H1 (cell line): Measurements from ENCODE around the gene ARHGEF26. TPM values are rescaled to one million over a fixed set of nuclear protein-coding genes. Genes with fewer than 3 reads are reported as not detected.

ENCODE experiments used
- CTCF ChIA-PET: fragments of 300-600 bp; sonication (Branson Sonifier 250); formaldehyde crosslinking; loops from one replicate; lab custom pipeline; 2021; ENCODE audit not compliant: partially characterized antibody; lab: Charles Lee
- POLR2A ChIA-PET: fragments of 300-600 bp; sonication (Branson Sonifier 250); formaldehyde crosslinking; loops from one replicate; lab custom pipeline; 2021; ENCODE audit warnings: inconsistent platforms; ENCODE audit not compliant: partially characterized antibody; lab: Charles Lee
- DNase-seq, 2 experiments: peaks; one replicate each; pipeline versions ENCODE4 v3.0.0 to v3.0.0-alpha.2; 2010 to 2022; ENCODE audit warnings: low spot score in 2 of 2, low read depth in 1 of 2, mixed read lengths in 1 of 2
- FAIRE-seq: peaks from 2 replicates; lab custom pipeline; 2011; peaks lifted over from hg19 to GRCh38; lab: Jason Lieb, UNC
- H2AFZ ChIP-seq: 2 replicates; pipeline ENCODE4 v1.8.1; 2012; ENCODE audit warnings: low read length, inconsistent platforms
- H2AK5ac ChIP-seq: 2 replicates; pipeline ENCODE4 v1.6.1; 2013; ENCODE audit warnings: low read depth, low read length
- H2BK120ac ChIP-seq: replicated peaks from 2 replicates; pipeline ENCODE3; 2013; ENCODE audit warnings: low read depth, low read length, inconsistent platforms
- H2BK12ac ChIP-seq: 2 replicates; pipeline ENCODE4 v1.6.1; 2013; ENCODE audit warnings: low read depth, low read length
- H2BK15ac ChIP-seq: 2 replicates; pipeline ENCODE4 v1.6.1; 2013; ENCODE audit warnings: low read length
- H2BK20ac ChIP-seq: 2 replicates; pipeline ENCODE4 v1.6.1; 2013; ENCODE audit warnings: low read length
- H2BK5ac ChIP-seq: 2 replicates; pipeline ENCODE4 v1.6.1; 2013; ENCODE audit warnings: low read depth, low read length
- H3K14ac ChIP-seq: 2 replicates; pipeline ENCODE4 v1.6.1; 2013; ENCODE audit warnings: inconsistent platforms; ENCODE audit not compliant: insufficient read length
- H3K18ac ChIP-seq: 2 replicates; pipeline ENCODE4 v1.6.1; 2013; ENCODE audit warnings: low read length; ENCODE audit errors: extremely low read depth
- H3K23ac ChIP-seq: 2 replicates; pipeline ENCODE4 v1.6.1; 2013; ENCODE audit warnings: inconsistent platforms; ENCODE audit not compliant: insufficient read length
- H3K23me2 ChIP-seq: 2 replicates; pipeline ENCODE4 v1.6.1; 2013; ENCODE audit warnings: low read depth, low read length
- H3K27ac ChIP-seq: 2 replicates; pipeline ENCODE4 v1.6.1; 2011; ENCODE audit warnings: low read depth, low read length, inconsistent platforms
- H3K27me3 ChIP-seq, 4 experiments: replicated peaks in 1 of 4; 1 replicate in 1 of 4; 2 replicates in 3 of 4; pipeline versions ENCODE4 v1.6.1 to v1.8.1; 2011 to 2013; ENCODE audit warnings: low read length in 3 of 4, mild to moderate bottlenecking in 3 of 4, inconsistent platforms in 2 of 4, mixed read lengths in 2 of 4, moderate library complexity in 1 of 4; ENCODE audit not compliant: control insufficient read depth in 3 of 4, insufficient read depth in 3 of 4; ENCODE audit errors: extremely low read depth in 1 of 4
- H3K36me3 ChIP-seq, 4 experiments: 2 replicates each; pipeline versions ENCODE4 v1.6.1 to v1.8.1; 2011 to 2013; ENCODE audit warnings: mild to moderate bottlenecking in 4 of 4, low read length in 3 of 4, moderate library complexity in 2 of 4, control low read depth in 1 of 4, inconsistent platforms in 1 of 4; ENCODE audit not compliant: insufficient read depth in 4 of 4, control insufficient read depth in 2 of 4
- H3K4ac ChIP-seq: replicated peaks from 2 replicates; pipeline ENCODE3; 2013; ENCODE audit warnings: low read length, low read depth, mixed read lengths, inconsistent platforms; ENCODE audit not compliant: insufficient read length
- H3K4me1 ChIP-seq, 4 experiments: replicated peaks in 1 of 4; 1 replicate in 1 of 4; 2 replicates in 3 of 4; pipeline versions ENCODE4 v1.6.1 to v1.8.1; 2011 to 2013; ENCODE audit warnings: low read length in 3 of 4, inconsistent platforms in 2 of 4, mixed read lengths in 1 of 4; ENCODE audit not compliant: insufficient read depth in 4 of 4, control insufficient read depth in 3 of 4
- H3K4me2 ChIP-seq, 2 experiments: 2 replicates each; pipeline versions ENCODE4 v1.6.1 to v1.8.1; 2011 to 2013; ENCODE audit warnings: low read depth in 2 of 2, low read length in 2 of 2, control low read depth in 1 of 2, inconsistent platforms in 1 of 2, mild to moderate bottlenecking in 1 of 2; ENCODE audit not compliant: insufficient read depth in 1 of 2
- H3K4me3 ChIP-seq, 4 experiments: fragments of 200-600, 300-600 bp in 1 of 4; sonication (generic), shearing (Covaris generic), sonication (Bioruptor Twin) in 1 of 4; 2 replicates each; pipeline versions ENCODE4 v1.5.1 to v1.8.1; 2011 to 2016; ENCODE audit warnings: low read length in 4 of 4, low read depth in 3 of 4, control low read depth in 2 of 4, inconsistent platforms in 2 of 4, mild to moderate bottlenecking in 2 of 4, mixed read lengths in 1 of 4, moderate library complexity in 1 of 4; ENCODE audit not compliant: insufficient read depth in 2 of 4; ENCODE audit errors: extremely low read depth in 1 of 4
- H3K56ac ChIP-seq: replicated peaks from 2 replicates; pipeline ENCODE3; 2013; ENCODE audit warnings: low read depth, mild to moderate bottlenecking, mixed read lengths, low read length, inconsistent platforms; ENCODE audit not compliant: insufficient read length
- H3K79me1 ChIP-seq: 2 replicates; pipeline ENCODE4 v1.6.1; 2013; ENCODE audit warnings: low read depth, low read length, control low read depth
- H3K79me2 ChIP-seq, 2 experiments: 2 replicates each; pipeline versions ENCODE4 v1.6.1 to v1.8.1; 2012 to 2013; ENCODE audit warnings: low read length in 2 of 2, mild to moderate bottlenecking in 2 of 2, inconsistent platforms in 1 of 2; ENCODE audit not compliant: insufficient read depth in 2 of 2, control insufficient read depth in 1 of 2
- H3K9ac ChIP-seq, 4 experiments: replicated peaks in 1 of 4; 1 replicate in 1 of 4; 2 replicates in 3 of 4; pipeline versions ENCODE4 v1.6.1 to v1.8.1; 2011 to 2013; ENCODE audit warnings: low read depth in 3 of 4, low read length in 3 of 4, control low read depth in 2 of 4, mild to moderate bottlenecking in 2 of 4, moderate library complexity in 2 of 4, inconsistent platforms in 1 of 4; ENCODE audit errors: extremely low read depth in 1 of 4
- H3K9me3 ChIP-seq, 2 experiments: 2 replicates each; pipeline versions ENCODE4 v1.6.1 to v1.8.1; 2012 to 2013; ENCODE audit warnings: mild to moderate bottlenecking in 2 of 2, moderate library complexity in 2 of 2, control low read depth in 1 of 2, inconsistent platforms in 1 of 2, low read depth in 1 of 2, low read length in 1 of 2, mixed read lengths in 1 of 2; ENCODE audit not compliant: insufficient read depth in 2 of 2
- H4K20me1 ChIP-seq, 2 experiments: replicated peaks in 1 of 2; 2 replicates each; pipeline versions ENCODE3 to v1.8.1; 2011 to 2013; ENCODE audit warnings: inconsistent platforms in 2 of 2, low read length in 2 of 2, mild to moderate bottlenecking in 1 of 2; ENCODE audit not compliant: insufficient read depth in 2 of 2, control insufficient read depth in 1 of 2
- H4K5ac ChIP-seq: 2 replicates; pipeline ENCODE4 v1.6.1; 2013; ENCODE audit warnings: low read length, low read depth, mixed read lengths, inconsistent platforms; ENCODE audit not compliant: insufficient read length
- H4K8ac ChIP-seq: 2 replicates; pipeline ENCODE4 v1.8.0; 2013; ENCODE audit warnings: mild to moderate bottlenecking, moderate library complexity, low read length, inconsistent platforms; ENCODE audit not compliant: insufficient read depth; ENCODE audit errors: extremely low read depth
- H4K91ac ChIP-seq: replicated peaks from 2 replicates; pipeline ENCODE3; 2013; ENCODE audit warnings: low read length, mixed read lengths, inconsistent platforms; ENCODE audit not compliant: insufficient read length
- EGR1 ChIP-seq: IDR thresholded peaks from 2 replicates; pipeline ENCODE4 v1.6.1; 2011; ENCODE audit warnings: low read depth, low read length, borderline replicate concordance
- GABPA ChIP-seq: IDR thresholded peaks from 2 replicates; pipeline ENCODE4 v1.6.1; 2011; ENCODE audit warnings: mild to moderate bottlenecking, low read length, moderate library complexity, borderline replicate concordance; ENCODE audit not compliant: insufficient read depth
- NANOG ChIP-seq: IDR thresholded peaks from 2 replicates; pipeline ENCODE4 v1.6.1; 2011; ENCODE audit warnings: low read length, low read depth, mild to moderate bottlenecking, inconsistent platforms; ENCODE audit not compliant: insufficient read depth, poor library complexity, severe bottlenecking
- WGBS, 2 experiments: shearing (Covaris generic) in 1 of 2; methylation state at CpG; one replicate each; pipeline versions ENCODE4 v1.1.6 to v1.1.7; 2013 to 2015; ENCODE audit warnings: low lambda C conversion rate in 2 of 2, mixed read lengths in 2 of 2, inconsistent platforms in 1 of 2, low coverage in 1 of 2, missing lambda C conversion rate in 1 of 2; ENCODE audit not compliant: insufficient replicate concordance in 2 of 2, insufficient coverage in 1 of 2, insufficient read length in 1 of 2; ENCODE audit errors: extremely low coverage in 1 of 2, missing lambda C conversion rate in 1 of 2; 5-methylcytosine and 5-hydroxymethylcytosine counted together
- polyA plus RNA-seq, 7 experiments: library from polyadenylated mRNA; depleted of rRNA in 3 of 7; stranded (reverse) in 5 of 7; unstranded in 2 of 7; fragments of >200 nt in 5 of 7; fragments of 200-250 nt in 2 of 7; gene quantifications; 1 replicate in 5 of 7; 2 replicates in 1 of 7; 4 replicates in 1 of 7; pipeline versions ENCODE4 v1.2.1 to v1.2.3, GENCODE V29; 2011 to 2013; ENCODE audit warnings: missing spikeins in 2 of 7, mixed read lengths in 2 of 7
- total RNA-seq: library from RNA; stranded (reverse); fragmentation: NEBNext Ultra II Directional; extraction: Animal tissue kit (Norgen Biotek cat#: 25700); gene quantifications from 2 replicates; pipeline ENCODE4 v1.2.1, GENCODE V29; 2021

ARHGEF26 gene
- total and polyA plus RNA-seq, 2 of the 8 experiments (the other 6 are each of a cell fraction or from before 2014, with no cell fraction given) = 3.1 to 15.6 TPM

GRCh38 chr3:154142608-154143007 is 21.4 kb downstream of the ARHGEF26 start:
- Histone ChIP-seq H4K20me1 (peaks cover 2 to 3% of the 10 kb centered on the region in 2 experiments), H2BK12ac (no peak overlapping the region), H2BK15ac (no peak overlapping the region), H4K91ac (no peak overlapping the region), H3K27me3 (no peaks in the 10 kb centered on the region), H3K18ac (no peak overlapping the region), H3K23me2 (no peaks in the 10 kb centered on the region), H3K4me1 (peaks cover 0 to 12% (median 3%) of the 10 kb centered on the region in 4 experiments; a peak in 4 of 7 replicates), H3K4me3 (no peak overlapping the region), H4K8ac (no peak overlapping the region), H2AFZ (no peak overlapping the region), H4K5ac (no peak overlapping the region), H2AK5ac (no peak overlapping the region), H2BK120ac (no peak overlapping the region), H3K4me2 (no peak overlapping the region), H3K14ac (no peak overlapping the region), H3K4ac (no peak overlapping the region), H2BK20ac (no peak overlapping the region), H2BK5ac (no peak overlapping the region), H3K27ac (no peak overlapping the region), H3K23ac (no peak overlapping the region), H3K79me2 (no peaks in the 10 kb centered on the region; a peak in 1 of 4 replicates), H3K79me1 (peaks cover 4% of the 10 kb centered on the region; the same call in 1 of the 2 replicates), H3K36me3 (no peaks in the 10 kb centered on the region), H3K9ac (no peak overlapping the region), H3K56ac (no peak overlapping the region), H3K9me3 (no peaks in the 10 kb centered on the region)
- FAIRE-seq (no peak), DNase-seq (no peak)
- WGBS, 2 experiments = 95% methylated on average over 2 of the region's 2 CpGs; no CpG with 5 or more reads in 1 of the 2 experiments
- ChIA-PET CTCF (interaction anchor here (1.6 to 2.2 kb wide), 2 partner anchors 110 to 113 kb away, joined by 5 read pairs; no protein-coding TSS in a partner anchor), POLR2A (interaction anchor here (1.0 kb wide), 1 partner anchor 20 kb away, joined by 3 read pairs; no protein-coding TSS in a partner anchor)
- no peak for TF ChIP-seq EGR1
- no peak for TF ChIP-seq NANOG
- TF ChIP-seq GABPA = no peak
